Heart left ventricle (tissue), 16 donors: ENCODE data around the gene MTM1. TPM values are rescaled to one million over a fixed set of nuclear protein-coding genes. Genes with fewer than 3 reads are reported as not detected.

Experiments used
- ATAC-seq, 4 donors: fragments of 200-7000 bp; cut with Tn5 transposase; one replicate each; pipeline ENCODE4 v1.9.1; 2020 to 2022; ENCODE audit warnings: moderate library complexity in 4 of 4, mild to moderate bottlenecking in 3 of 4, moderate number of reproducible peaks in 1 of 4
- DNase-seq, 5 donors: peaks; one replicate each; pipeline ENCODE4 v3.0.0-alpha.2; 2020
- H3K27ac ChIP-seq, 12 donors: fragments of 200-600 bp; sonication (generic) in 4 of 12; one replicate each; pipeline versions ENCODE4 v1.5.0 to v1.8.0; 2016 to 2022; ENCODE audit warnings: mild to moderate bottlenecking in 2 of 12
- H3K27me3 ChIP-seq, 9 donors: fragments of 200-600 bp; sonication (generic) in 2 of 9; one replicate each; pipeline versions ENCODE4 v1.5.1 to v1.8.0; 2016 to 2022; ENCODE audit warnings: mild to moderate bottlenecking in 3 of 9
- H3K36me3 ChIP-seq, 9 donors: fragments of 200-600 bp; sonication (generic) in 2 of 9; one replicate each; pipeline versions ENCODE4 v1.5.0 to v1.8.0; 2018 to 2022; ENCODE audit warnings: mild to moderate bottlenecking in 2 of 9
- H3K4me1 ChIP-seq, 12 donors: fragments of 200-600 bp; sonication (generic) in 4 of 12; one replicate each; pipeline versions ENCODE4 v1.5.0 to v1.8.0; 2016 to 2022; ENCODE audit warnings: mild to moderate bottlenecking in 3 of 12
- H3K4me3 ChIP-seq, 12 donors: fragments of 200-600 bp; sonication (generic) in 4 of 12; one replicate each; pipeline versions ENCODE4 v1.5.0 to v1.8.0; 2017 to 2022; ENCODE audit warnings: mild to moderate bottlenecking in 9 of 12, moderate library complexity in 4 of 12
- H3K9me3 ChIP-seq, 12 donors: fragments of 200-600 bp; sonication (generic) in 4 of 12; one replicate each; pipeline versions ENCODE4 v1.5.0 to v1.8.0; 2016 to 2022; ENCODE audit warnings: mild to moderate bottlenecking in 1 of 12
- CTCF ChIP-seq, 12 donors: fragments of 200-600 bp; sonication (generic) in 4 of 12; IDR thresholded peaks; one replicate each; pipeline versions ENCODE4 v1.5.0 to v1.8.0; 2018 to 2022; ENCODE audit warnings: antibody characterized with exemption in 12 of 12, mild to moderate bottlenecking in 5 of 12
- POLR2A ChIP-seq, 2 donors: fragments of 450-650 bp; IDR thresholded peaks; one replicate each; pipeline ENCODE4 v1.6.1; 2017; ENCODE audit warnings: antibody characterized with exemption in 2 of 2, mild to moderate bottlenecking in 2 of 2, moderate library complexity in 2 of 2
- WGBS, 4 donors: extraction: QIAGEN DNeasy Blood & Tissue Kit in 2 of 4; methylation state at CpG; one replicate each; pipeline versions ENCODE4 v1.1.5 to v1.1.7; 2013 to 2018; 5-methylcytosine and 5-hydroxymethylcytosine counted together
- intact Hi-C, 10 donors: fragments of 100-400 bp; cut with DNase I; formaldehyde crosslinking; loops; one replicate each; pipeline versions ENCODE4 v1.11.1 to v1.14.2; 2022
- polyA plus RNA-seq, 2 donors: library from polyadenylated mRNA; stranded (reverse); fragments of 200-250 nt; gene quantifications; one replicate each; pipeline ENCODE4 v1.2.3, GENCODE V29; 2013
- total RNA-seq, 9 donors: library from RNA; depleted of rRNA in 2 of 9; stranded (reverse); fragments of >200 nt in 2 of 9; fragmentation: NEBNext Ultra II Directional in 3 of 9; extraction: Animal tissue kit (Norgen Biotek cat#: 25700) in 3 of 9; gene quantifications; one replicate each; pipeline versions ENCODE4 v1.1.0 to v1.2.4, GENCODE V29; 2016 to 2023
- donor health status: ischemic (EF 13 %, LVEDD 7.1; RV severe dilation, severe dysfunction).
- donor health status: healthy with polysubstance abuse.
- donor health status: DM: no; HTN: yes; CAD: no.
- donor health status: DM: no; HTN: no; CAD: no.
- donor health status: ischemic (EF 25% LVEDD 6.9; RV normal size, moderate dysfunction).
- donor health status: ischemic (EF 25% LVEDD 5.7; RV mildly dilated, moderate dysfunction).
- donor health status: healthy.
- donor health status: DM: yes; HTN: yes; CAD: no.
- donor health status: ischemic (EF 35%, LVEDD 5.7; RV mildly dilated, moderate dysfunction).
- donor health status: nonischemic (EF 11% LVEDD 7.7; RV severe dilation, severe dysfunction).
- donor health status: DM: yes; HTN: yes; CAD: no.
- donor health status: PGD.
- donor health status: ischemic (EF 29% LVEDD 5.4; RV normal size, mild dysfunction).
- donor health status: nonischemic (EF 23%, LVEDD 6.1; RV moderate dilation, normal function).

The MTM1 gene
- total and polyA plus RNA-seq, 11 donors: 2.2 to 18.9 (median 10.1) TPM

- DNase-seq (no peak), ATAC-seq (no peak)
- Histone ChIP-seq H3K36me3 (no peaks in the 10 kb centered on the region), H3K27ac (no peak overlapping the region), H3K27me3 (peaks cover 0 to 4% (median 0%) of the 10 kb centered on the region in 9 donors), H3K4me1 (peaks cover 0 to 6% (median 0%) of the 10 kb centered on the region in 12 donors), H3K9me3 (peaks cover 0 to 25% (median 0%) of the 10 kb centered on the region in 12 donors), H3K4me3 (no peak overlapping the region)
- intact Hi-C loops: no loop called here
- TF ChIP-seq POLR2A (IDR thresholded peaks at IDR 0.05): no peak
- no peak for TF ChIP-seq CTCF (IDR thresholded peaks at IDR 0.05)
- WGBS, 4 donors: 62 to 86% (median 74%) methylated on average over 5 to 6 of the region's 6 CpGs
Measured at GRCh38 chrX:150540965-150541364, 27.5 kb upstream of the MTM1 start.

GRCh38 chrX:150542846-150543229 lies 25.6 kb upstream of the MTM1 start:
- intact Hi-C loops: no loop called here
- WGBS, 4 donors: 88 to 98% (median 96%) methylated on average over 4 of the region's 4 CpGs
- DNase-seq (no peak), ATAC-seq (no peak)
- H3K27me3 ChIP-seq: no peaks in the 10 kb centered on the region
- peaks cover 0 to 8% (median 0%) of the 10 kb centered on the region in 12 donors for H3K9me3 ChIP-seq
- H3K4me1 ChIP-seq: peaks cover 0 to 22% (median 8%) of the 10 kb centered on the region in 12 donors
- H3K27ac ChIP-seq: peak overlapping the region in 1 of 12 donors; percentile 3
- TF ChIP-seq POLR2A (IDR thresholded peaks at IDR 0.05): no peak
- TF ChIP-seq CTCF (IDR thresholded peaks at IDR 0.05): no peak
- no peak overlapping the region for H3K4me3 ChIP-seq
- H3K36me3 ChIP-seq: no peaks in the 10 kb centered on the region

- 67 to 77% (median 74%) methylated on average over 13 of the region's 13 CpGs for WGBS, 4 donors
- peak overlapping the region in 3 of 12 donors; percentile 3 to 53 (median 25) for H3K27ac ChIP-seq
- DNase-seq: peak in 1 of 5 donors; percentile 10
Measured at GRCh38 chrX:150543230-150544155, 24.9 kb upstream of the MTM1 start.

More at GRCh38 chrX:150543230-150544155, 24.9 kb upstream of the MTM1 start:
- H3K4me1 ChIP-seq: peaks cover 0 to 24% (median 9%) of the 10 kb centered on the region in 12 donors
- H3K27me3 ChIP-seq: no peaks in the 10 kb centered on the region
- peaks cover 0 to 8% (median 0%) of the 10 kb centered on the region in 12 donors for H3K9me3 ChIP-seq
- ATAC-seq: peak in 1 of 4 donors; percentile 21
- H3K4me3 ChIP-seq: no peak overlapping the region
- intact Hi-C loops: no loop called here
- H3K36me3 ChIP-seq: no peaks in the 10 kb centered on the region
- no peak for TF ChIP-seq POLR2A (IDR thresholded peaks at IDR 0.05)
- TF ChIP-seq CTCF (IDR thresholded peaks at IDR 0.05): no peak
